Aortic smooth muscle cell (primary cell): ENCODE measurements around the gene DPP10. TPM values are rescaled to one million over a fixed set of nuclear protein-coding genes. Genes with fewer than 3 reads are reported as not detected.

Experiments
- total RNA-seq: library from RNA; depleted of rRNA; stranded (reverse); fragments of >200 nt; gene quantifications from 2 replicates; pipeline ENCODE4 v1.2.3, GENCODE V29; 2014

The DPP10 gene
- total RNA-seq = not detected in 2 replicates

DNA sequence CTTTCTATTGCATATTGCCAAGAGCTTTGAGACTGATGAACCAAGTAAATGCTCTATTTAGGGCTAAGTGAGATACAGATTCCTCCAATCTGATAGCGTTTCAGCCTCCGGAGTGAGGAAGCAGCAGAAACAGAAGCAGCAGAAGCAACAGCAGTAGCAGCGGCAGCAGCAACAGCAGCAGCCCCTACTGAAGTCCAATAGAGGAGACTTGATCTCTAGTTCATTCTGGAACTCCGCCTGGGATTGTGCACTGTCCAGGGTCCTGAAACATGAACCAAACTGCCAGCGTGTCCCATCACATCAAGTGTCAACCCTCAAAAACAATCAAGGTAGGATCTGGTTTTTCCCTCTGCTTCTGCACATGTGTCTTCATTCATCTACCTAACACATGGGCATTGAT, at the start of gene DPP10:
Gene DPP10, plus strand, starts transcription at position 132 of the 400 bp plus-strand sequence.

